Measurements from ENCODE around the gene PCBP2. TPM values are rescaled to one million over a fixed set of nuclear protein-coding genes. Genes with fewer than 3 reads are reported as not detected.

PCBP2 gene
- total RNA-seq, 2 donors from 2014 or later, result 322 to 534 TPM

- no peaks in the 10 kb centered on the region for H3K27me3 ChIP-seq (replicated peaks; ENCODE audit: insufficient read depth)
- peaks cover 20 to 63% of the 10 kb centered on the region in 2 donors for H3K36me3 ChIP-seq
- no peak for DNase-seq (ENCODE audit: low spot score)
- TF ChIP-seq POLR2AphosphoS5 (IDR thresholded peaks at IDR 0.05) (no peak), POLR2A (IDR thresholded peaks at IDR 0.05) (no peak), CTCF (IDR thresholded peaks at IDR 0.05) (no peak)
- no peaks in the 10 kb centered on the region for H3K9me3 ChIP-seq
- peaks cover 6% of the 10 kb centered on the region for H3K4me1 ChIP-seq (replicated peaks)
- WGBS, result 77% methylated on average over 6 of the region's 6 CpGs
- intact Hi-C loops (cut with DNase I), result no loop called here
- H3K4me3 ChIP-seq, result no peak overlapping the region
- no peak overlapping the region for H3K27ac ChIP-seq
Measured at GRCh38 chr12:53456654-53457366, 4.9 kb downstream of the PCBP2 start.

- DNase-seq (ENCODE audit: low spot score), result no peak
- Histone ChIP-seq H3K4me1 (replicated peaks) (peaks cover 3% of the 10 kb centered on the region), H3K4me3 (no peak overlapping the region), H3K36me3 (peaks cover 28 to 82% of the 10 kb centered on the region in 2 donors), H3K27me3 (replicated peaks; ENCODE audit: insufficient read depth) (no peaks in the 10 kb centered on the region), H3K9me3 (no peaks in the 10 kb centered on the region), H3K27ac (no peak overlapping the region)
- TF ChIP-seq CTCF (IDR thresholded peaks at IDR 0.05) (no peak), POLR2AphosphoS5 (IDR thresholded peaks at IDR 0.05) (no peak), POLR2A (IDR thresholded peaks at IDR 0.05) (no peak)
- intact Hi-C loops (cut with DNase I), result no loop called here
- WGBS, result 69% methylated on average over 4 of the region's 4 CpGs
Measured at GRCh38 chr12:53459097-53459496, 7.2 kb downstream of the PCBP2 start.

- no peak overlapping the region for H3K4me3 ChIP-seq
- H3K27me3 ChIP-seq (replicated peaks; ENCODE audit: insufficient read depth), result no peaks in the 10 kb centered on the region
- DNase-seq (ENCODE audit: low spot score), result no peak
- peaks cover 33 to 81% of the 10 kb centered on the region in 2 donors for H3K36me3 ChIP-seq
- 80% methylated on average over 3 of the region's 3 CpGs for WGBS
- H3K4me1 ChIP-seq (replicated peaks), result peaks cover 3% of the 10 kb centered on the region
- intact Hi-C loops (cut with DNase I), result no loop called here
- TF ChIP-seq CTCF (IDR thresholded peaks at IDR 0.05) (no peak), POLR2AphosphoS5 (IDR thresholded peaks at IDR 0.05) (no peak), POLR2A (IDR thresholded peaks at IDR 0.05) (no peak)
- H3K9me3 ChIP-seq, result no peaks in the 10 kb centered on the region
- H3K27ac ChIP-seq, result no peak overlapping the region
Measured at GRCh38 chr12:53461059-53461458, 9.2 kb downstream of the PCBP2 start.

- 84% methylated on average over 8 of the region's 8 CpGs for WGBS
- no peaks in the 10 kb centered on the region for H3K9me3 ChIP-seq
- intact Hi-C loops (cut with DNase I), result no loop called here
- TF ChIP-seq POLR2A (IDR thresholded peaks at IDR 0.05) (no peak), POLR2AphosphoS5 (IDR thresholded peaks at IDR 0.05) (no peak), CTCF (IDR thresholded peaks at IDR 0.05) (no peak)
- no peak for DNase-seq (ENCODE audit: low spot score)
- H3K27me3 ChIP-seq (replicated peaks; ENCODE audit: insufficient read depth), result no peaks in the 10 kb centered on the region
- no peak overlapping the region for H3K27ac ChIP-seq
- peaks cover 3% of the 10 kb centered on the region for H3K4me1 ChIP-seq (replicated peaks)
- H3K36me3 ChIP-seq, result peaks cover 33 to 76% of the 10 kb centered on the region in 2 donors
- H3K4me3 ChIP-seq, result no peak overlapping the region
Measured at GRCh38 chr12:53461591-53461990, 9.7 kb downstream of the PCBP2 start.

- no peak for TF ChIP-seq CTCF (IDR thresholded peaks at IDR 0.05)
- H3K36me3 ChIP-seq, result peaks cover 37 to 69% of the 10 kb centered on the region in 2 donors
- DNase-seq (ENCODE audit: low spot score), result no peak
- intact Hi-C loops (cut with DNase I), result no loop called here
- WGBS, result 71% methylated on average over 3 of the region's 3 CpGs
- peaks cover 3% of the 10 kb centered on the region for H3K4me1 ChIP-seq (replicated peaks)
- no peaks in the 10 kb centered on the region for H3K9me3 ChIP-seq
- no peak overlapping the region for H3K4me3 ChIP-seq
- H3K27ac ChIP-seq, result no peak overlapping the region
- H3K27me3 ChIP-seq (replicated peaks; ENCODE audit: insufficient read depth), result no peaks in the 10 kb centered on the region
Measured at GRCh38 chr12:53462935-53463334, 11.0 kb downstream of the PCBP2 start.

Data from prostate gland (tissue), 2 donors.